Measurements from ENCODE around the gene MRPS11.
"Not testable (repeated sequence)": the region's sequence is repeated elsewhere in the genome, so short reads cannot be mapped to it uniquely, and the experiment has no call there.

MRPS11 gene

DNA sequence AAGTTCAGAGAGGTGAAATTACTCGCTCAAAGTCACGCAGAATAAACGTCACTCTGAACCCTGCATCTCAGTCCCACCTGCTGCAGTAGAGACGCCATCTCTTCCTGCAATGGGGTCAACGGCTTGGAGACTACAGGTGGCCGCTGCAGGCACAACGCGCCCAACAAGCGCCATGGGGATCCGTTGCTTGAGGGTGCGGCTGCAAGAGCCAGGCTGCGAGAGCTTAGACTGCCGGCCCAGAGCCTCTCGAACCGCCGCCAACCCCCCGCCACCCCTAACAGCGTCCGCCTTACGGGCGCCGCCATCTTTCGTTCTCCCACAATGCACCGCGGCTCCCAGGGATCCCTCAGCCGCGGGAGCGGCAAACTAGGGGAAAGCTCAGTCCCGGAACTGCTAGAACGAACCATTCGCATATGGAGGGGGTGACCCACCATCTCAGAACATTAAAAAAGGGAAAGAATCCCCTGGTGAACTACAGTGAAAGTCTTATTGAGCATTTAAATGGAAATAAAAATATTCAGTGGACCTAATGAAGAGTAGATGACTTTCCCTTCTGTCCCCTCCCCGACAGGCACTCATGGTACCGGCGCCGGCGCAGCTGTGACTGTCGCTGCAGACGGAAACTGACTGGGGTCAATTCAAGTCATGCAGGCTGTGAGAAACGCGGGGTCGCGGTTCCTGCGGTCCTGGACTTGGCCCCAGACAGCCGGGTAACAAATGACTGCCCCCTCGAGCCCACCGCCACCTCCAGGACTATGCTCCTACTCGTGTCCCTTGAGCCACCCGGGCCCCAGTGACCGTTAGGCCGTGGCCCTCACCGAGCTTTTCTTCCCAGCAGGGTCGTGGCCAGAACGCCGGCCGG is at the start of gene MRPS11, which contains the start of gene MRPL46:
Gene MRPS11 (plus strand): TSS at position 636 of the 862 bp plus-strand sequence. CDS start 10 bp downstream, at position 646.
Gene MRPL46 (minus strand): TSS at position 316 of the 862 bp plus-strand sequence. CDS start 11 bp downstream, at position 305.
- DNase-seq = peak; percentile 89

DNA sequence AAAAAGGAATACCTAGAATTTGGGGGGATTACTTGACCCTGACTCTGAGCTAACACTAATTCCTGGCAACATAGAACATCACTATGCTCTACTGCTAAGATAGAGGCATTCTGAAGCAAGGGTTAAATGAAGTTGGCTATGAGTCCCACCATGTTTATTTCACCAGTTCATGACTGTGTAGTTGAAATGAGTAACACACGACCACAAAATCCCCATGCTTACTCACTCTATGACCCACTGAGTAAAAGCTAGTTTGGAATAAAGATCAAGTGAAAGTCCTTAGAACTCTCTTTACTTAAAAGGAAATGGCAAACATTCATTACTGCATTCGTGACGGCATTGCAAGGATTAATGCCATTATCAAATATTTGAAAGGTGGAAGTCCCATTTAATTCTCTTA is 47.7 kb upstream of the MRPS11 start:
- no peak for DNase-seq

DNA sequence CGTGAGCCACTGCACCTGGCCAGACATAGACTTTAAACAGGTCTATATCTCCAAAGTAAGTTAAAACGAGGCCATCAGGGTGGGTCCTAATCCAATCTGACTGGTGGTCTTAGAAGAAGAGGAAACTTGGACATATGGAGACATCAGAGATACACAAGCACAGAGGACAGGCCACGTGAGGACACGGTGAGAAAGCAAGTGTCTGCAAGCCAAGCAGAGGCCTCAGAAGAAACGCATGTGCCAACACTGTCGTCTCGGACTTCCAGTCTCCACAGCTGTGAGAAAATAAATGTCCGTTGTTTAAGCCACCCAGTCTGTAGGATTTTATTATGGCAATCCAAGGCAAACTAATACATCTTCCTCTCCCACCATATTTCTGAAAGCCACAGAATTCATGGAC is 44.2 kb upstream of the MRPS11 start:
- no peak for DNase-seq

DNA sequence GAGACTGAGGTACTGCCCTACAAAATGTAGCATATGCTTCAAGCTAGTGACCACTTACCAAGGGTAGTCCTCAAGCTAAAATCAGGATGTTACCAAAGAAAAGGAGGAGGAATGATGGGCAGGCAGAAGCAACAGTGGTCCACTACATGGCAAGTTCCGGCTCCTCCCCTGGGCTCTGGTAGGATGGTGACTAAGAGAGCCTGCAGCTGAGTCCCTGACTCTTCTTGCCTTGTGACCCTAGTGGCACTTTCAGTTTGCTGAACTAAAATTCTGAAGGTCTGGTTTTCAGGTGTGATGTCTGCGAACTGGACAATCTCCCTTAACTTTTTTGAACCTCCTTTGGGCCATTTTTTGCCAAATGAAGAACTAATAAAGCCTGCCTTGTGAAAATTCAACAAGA is 41.2 kb upstream of the MRPS11 start:
- no peak for DNase-seq

DNA sequence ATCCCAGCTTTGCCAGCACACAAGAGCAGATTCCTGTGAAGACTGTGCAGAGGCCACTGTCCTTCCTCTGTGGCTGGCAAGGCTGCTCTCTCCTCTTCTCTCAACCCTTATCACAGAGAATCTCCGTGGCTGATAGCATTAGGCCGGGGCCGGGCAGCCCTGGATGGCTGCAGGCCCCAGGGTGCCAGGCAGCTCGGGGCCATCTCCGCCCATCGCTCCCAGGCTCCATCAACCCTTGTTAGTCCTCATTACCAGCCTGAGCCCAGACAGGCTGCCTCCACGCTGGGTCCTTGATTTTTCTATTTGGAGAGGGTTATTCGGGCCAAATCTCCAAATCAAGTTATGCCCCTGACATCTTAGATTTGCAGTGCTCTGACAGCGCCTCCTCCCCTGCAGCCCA is 39.5 kb upstream of the MRPS11 start:
- DNase-seq = no peak

DNA sequence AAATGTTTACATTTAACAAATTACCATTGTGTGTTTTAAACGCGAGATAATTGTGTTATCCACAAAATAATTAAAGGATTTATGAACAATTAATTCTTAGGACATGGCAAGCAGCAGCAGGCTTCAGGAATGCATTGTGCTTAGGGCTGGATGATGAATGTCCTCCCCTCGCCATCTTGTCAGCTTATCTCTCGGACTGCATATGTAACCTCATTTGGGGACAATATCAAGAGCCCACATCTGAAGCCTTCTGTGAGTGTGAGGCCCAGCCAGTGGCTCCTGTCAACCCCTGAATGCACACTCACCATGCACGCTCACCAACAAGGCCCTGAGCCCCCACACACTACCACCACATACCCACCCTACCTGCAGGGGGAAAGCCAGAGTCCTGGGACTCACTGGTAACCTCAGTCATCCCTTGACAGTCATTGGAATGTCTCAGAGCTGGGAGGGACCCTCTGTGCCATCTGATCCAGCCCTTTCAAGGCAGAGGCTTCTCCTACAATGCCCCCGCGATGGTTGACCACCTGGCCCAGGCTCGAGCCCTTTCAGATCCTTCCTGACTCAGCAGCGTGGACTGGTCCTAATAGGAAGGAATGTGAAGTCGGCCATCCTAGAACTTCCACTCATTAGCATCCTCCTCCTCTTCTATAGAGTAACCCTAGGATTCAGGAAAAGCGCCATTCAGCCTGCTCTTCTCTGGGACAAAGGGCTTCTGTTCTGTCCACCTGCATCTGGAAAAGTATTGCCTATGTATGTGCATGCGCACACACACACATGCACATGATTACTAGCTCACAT is 38.5 kb upstream of the MRPS11 start:
- no peak for DNase-seq

DNA sequence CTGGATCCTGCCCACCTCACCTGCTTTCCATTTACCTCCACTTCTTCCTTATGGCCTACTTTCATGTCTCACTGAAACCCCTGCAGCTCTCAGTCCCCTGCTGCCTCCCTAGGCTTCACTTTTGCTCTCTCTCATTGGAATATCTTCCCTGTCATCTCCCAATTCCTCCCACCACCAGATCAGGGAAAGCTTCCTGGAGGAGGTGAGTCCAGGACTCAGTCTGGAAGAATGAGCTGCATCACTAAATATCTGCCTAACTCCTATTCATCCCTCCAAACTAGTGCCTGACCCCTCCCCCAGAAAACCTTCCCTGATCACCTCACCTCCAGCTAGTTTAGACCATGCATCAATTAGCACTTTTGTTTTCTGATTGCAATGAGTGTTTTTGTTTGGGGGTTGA is 37.5 kb upstream of the MRPS11 start:
- no peak for DNase-seq

DNA sequence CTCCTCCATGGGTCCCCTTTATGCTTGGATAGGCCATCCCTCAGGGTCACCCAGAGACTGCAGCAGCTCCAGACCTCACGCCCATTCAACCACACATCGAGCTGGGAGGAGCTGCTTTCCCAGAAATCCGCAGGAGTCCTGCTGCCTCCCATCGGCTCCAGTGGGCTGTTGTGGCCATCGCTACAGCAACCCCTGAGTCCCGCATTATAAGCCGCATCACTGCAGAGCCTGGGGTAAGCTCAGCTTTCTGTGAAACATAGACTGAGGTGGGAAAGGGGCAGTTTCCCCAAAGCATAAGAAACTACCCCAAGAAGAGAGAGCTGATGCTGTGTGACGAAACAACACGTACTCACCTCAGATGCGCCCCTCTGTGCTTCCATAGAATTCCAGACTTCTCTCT is 36.1 kb upstream of the MRPS11 start:
- DNase-seq = no peak

DNA sequence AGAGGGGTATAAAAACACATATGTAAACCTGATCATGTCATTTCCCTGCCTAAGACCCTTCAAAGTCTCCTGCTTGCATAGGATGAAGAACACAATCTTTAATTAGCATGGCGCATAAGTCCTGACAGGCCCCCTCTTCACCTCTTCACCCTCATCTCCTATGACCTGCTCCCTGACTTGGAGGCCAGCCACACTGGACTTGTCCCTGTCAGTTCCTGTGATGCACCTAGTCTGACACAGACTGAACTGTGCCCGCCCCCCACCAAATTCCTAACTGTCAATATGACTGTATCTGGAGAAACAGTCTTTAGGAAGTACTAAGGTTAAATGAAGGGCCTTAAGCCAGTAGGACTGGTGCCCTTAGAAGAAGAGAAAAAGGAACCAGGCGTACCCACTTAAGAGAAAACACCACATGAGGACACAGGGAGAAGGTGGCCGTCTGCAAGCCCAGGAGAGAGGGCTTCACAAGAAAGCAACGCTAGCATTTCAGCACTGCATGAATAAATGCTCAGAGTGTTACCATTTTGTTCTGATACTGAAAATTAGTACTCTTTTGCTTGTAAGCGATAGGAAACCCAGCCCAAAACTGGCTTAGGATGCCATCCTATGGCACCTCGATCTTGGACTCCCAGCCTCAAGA is 34.3 kb upstream of the MRPS11 start:
- no peak for DNase-seq

DNA sequence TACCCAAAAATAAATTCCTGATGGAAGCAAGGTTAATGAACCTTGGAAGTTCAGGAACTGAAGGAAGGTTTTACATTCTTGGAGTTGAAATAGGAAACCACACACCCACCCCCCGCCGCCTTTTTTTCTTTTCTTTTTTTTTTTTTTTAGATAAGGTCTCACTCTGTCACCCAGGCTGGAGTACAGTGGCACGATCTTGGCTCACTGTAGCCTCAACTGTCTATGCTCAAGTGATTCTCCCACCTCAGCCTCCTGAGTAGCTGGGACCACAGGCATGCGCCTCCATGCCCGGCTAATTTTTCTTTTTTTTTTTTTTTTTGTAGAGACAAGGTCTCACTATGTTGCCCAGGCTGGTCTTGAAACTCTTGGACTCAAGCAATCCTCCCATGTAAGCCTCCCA is 33.4 kb upstream of the MRPS11 start:
- not testable (repeated sequence) for DNase-seq

DNA sequence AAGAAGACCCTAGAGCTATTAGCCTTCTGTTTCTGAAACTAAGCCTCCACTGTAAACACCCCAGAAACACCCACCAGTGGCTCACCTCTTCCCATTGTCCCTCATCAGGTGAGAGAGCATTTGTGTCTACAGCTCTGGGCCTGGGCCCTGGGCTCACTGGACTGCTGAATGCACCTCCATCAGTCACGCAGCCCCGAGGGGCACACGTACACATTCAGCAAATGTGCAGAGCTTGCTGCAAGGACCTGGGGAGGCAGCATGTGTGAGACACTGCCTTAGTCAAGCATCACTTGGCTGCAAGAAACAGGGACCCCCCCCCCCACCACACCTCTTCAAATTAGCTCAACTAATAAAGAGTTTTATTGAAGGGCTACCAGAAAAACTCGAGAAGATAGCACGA is 29.3 kb upstream of the MRPS11 start:
- no peak for DNase-seq

DNA sequence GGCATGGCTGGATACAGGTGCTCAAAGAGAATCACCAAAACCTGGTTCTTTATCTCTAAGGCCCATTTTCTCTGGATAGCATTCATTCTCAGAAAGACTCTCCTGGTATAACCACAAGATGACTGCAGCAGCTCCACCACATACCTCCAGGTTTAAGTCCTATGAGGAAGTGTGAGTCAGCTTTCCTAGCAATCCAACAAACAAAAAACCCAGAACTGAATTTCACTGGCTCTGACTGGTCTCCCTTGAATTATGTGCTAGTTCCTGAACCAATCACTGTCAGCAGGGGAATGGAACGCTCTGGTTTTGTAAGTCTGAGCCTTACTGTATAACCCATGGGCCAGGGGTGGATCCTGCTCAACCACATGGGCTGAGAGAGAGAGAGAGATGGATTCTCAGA is 27.5 kb upstream of the MRPS11 start:
- no peak for DNase-seq

DNA sequence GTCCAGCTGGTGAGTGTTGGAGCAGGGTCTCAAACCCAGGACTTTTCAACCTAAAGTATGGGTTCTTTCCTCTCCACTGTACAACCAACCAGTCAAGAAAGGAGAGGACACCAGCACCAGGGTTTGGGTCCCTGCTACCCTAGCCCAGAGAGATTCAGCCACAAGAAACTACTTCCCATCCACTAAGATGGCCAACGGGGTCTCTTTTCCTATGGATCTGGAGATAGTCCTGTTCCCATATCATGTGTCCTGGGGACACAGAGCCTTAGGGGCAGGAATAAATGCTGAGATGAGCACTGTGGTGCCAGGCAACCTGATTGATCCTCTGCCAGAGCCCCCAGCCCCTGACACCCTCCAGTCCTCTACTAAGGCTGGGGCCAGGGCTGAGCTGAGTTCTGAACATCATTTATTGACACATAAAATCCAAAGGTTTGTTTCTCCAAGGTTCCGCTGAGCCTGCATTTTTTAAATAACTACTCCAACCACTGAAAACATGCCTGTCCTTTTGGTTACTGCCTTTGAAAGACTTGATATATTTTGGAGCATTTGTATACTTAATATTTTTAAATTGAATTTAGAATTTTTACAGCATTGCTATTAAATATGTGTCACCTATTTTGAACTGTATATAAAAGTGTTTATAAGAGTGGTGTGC is 26.3 kb upstream of the MRPS11 start:
- no peak for DNase-seq

DNA sequence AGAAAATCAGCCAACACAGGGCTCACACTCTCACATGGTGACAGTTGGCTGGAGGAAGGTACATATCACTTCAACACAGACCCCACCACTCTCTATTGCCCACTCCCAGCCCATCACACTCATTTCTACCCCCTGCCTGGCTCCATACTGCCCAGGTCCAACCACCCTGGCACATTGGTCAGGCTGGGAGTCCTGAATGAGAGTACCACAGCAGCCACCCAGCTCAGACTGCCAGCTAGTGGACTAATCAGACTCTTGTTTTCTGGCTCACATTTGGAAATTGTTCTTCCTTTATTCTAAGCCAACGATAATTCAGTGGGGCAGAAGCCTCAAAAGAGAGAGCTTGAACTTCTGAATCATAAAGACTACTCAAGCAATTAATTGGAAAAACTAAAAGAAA is 20.3 kb upstream of the MRPS11 start:
- no peak for DNase-seq

DNA sequence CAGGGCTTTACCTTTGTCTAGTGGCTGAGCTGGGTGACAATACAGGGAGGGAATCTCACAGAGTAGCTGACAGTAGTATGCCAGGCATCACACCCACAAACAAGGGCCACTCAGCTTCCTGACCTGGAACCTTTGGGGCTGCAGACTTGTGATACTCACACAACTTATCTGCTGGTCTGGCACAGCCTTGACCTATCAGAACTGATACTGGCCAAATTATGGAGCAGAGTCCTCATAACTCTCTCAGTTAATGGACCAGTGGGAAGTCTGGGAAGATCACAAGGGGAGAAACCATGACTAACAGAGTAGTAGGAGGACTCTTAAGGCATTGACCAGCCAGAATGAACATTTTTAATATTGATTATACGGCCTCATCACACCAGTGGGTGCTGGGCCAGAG is 19.8 kb upstream of the MRPS11 start:
- no peak for DNase-seq

DNA sequence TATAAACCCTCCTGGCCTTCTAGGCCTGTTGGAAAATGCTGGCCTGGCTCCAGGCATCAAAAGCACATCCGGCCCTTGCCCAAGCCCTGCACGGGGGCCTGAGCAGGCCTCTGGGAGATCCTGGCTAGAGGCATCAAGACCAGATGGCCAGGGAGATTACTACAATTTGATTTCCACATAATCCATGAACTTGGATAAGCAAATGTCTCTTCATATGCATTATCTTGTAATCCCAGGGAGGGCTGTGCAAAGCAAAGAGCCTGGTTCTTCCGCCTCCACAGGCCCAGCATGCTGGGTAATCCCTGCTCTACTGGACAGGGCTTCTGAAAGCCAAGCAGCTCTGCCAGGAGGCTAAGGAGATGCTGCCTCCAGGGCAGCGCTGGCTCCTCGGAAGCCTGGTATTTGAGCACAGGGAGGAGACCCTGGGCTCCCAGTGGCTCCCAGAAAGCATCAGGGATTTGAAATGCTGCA is 18.5 kb upstream of the MRPS11 start:
- no peak for DNase-seq

DNA sequence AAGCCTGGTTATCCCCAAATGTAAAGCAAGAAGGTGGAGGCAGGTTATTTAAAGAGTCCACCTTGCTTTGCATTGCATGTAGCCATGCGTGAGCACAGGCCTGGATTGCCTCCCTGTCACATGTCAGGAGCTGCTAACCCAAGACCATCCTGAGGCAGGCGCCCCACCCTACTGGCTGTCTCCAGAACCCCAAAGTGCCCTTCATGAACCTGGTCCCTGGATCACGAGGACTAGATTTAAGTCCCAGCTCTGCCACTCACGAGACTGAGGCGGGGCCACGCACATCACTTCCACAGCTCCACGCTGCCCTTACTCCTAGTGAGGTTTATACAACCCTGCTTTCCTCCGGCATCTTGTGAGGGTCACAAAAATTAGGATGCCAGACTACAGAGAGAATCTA is 17.9 kb upstream of the MRPS11 start:
- no peak for DNase-seq

DNA sequence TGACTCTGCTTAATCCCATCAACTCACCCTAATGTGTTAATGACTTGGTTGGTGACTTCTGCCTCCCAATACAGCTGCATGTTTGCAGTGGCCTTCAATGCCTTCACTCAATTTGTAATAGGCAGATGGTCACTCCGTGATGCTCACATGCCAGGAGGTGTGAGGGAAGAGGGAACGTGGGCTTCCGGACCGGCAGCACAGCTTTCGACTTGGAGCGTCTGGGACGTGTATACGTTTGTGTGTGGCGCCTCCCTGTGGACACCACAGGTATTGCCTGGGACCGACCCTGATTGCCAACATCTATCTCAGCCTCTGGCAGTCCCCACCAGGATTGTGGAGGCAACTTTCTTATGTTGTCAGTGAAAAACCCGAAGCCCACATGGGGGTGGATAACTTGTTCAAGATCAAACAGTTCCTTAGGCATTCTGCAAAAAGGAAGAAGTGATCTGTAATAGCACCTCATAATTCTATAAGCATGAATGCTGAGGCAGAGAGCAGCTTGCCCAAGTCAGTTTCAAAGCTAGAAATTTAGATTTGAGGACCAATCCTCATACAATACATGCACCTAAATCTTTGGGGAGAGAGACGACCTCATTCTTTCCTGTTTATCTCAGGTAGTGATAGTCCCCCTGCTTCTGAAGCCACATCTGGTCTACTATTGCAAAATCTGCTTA is 17.2 kb upstream of the MRPS11 start:
- no peak for DNase-seq

DNA sequence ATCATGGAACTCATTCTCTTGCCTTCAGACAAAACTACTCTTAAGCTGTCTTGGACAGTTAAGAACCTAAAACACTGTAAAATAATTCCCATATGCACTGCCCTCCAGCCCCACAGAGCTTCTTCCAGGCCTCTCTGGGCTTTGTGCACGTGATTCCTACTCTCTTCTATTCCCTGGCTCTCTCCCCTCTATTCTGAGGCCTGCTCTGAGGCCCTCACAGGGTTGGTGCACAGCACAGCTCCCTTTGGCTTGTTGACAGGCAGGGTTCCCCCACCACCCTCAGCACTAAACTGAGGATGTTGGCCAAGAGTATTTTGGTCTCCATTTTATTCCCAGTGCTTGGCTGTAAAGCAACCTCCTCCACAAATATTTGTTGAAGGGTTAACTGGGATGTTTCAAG is 13.9 kb upstream of the MRPS11 start:
- DNase-seq = no peak

DNA sequence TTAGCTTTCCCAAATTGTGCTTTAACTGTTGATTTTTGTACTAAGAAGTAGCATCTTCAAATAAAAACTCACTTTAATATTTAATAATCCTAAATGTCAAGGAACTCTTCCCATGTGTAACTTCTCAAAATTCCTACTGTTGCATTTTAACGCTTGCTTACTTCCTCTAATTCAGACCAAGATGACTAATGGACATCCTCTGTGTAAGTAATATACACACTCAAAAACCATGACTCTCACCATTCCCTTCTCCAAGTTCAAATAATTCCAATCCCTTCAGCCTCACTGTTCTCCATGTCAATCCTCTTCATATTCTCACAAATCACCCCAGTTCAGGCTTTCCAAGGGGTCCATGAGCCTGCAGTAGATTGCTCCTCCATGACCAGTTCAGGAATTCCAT is 13.3 kb upstream of the MRPS11 start:
- DNase-seq = no peak

DNA sequence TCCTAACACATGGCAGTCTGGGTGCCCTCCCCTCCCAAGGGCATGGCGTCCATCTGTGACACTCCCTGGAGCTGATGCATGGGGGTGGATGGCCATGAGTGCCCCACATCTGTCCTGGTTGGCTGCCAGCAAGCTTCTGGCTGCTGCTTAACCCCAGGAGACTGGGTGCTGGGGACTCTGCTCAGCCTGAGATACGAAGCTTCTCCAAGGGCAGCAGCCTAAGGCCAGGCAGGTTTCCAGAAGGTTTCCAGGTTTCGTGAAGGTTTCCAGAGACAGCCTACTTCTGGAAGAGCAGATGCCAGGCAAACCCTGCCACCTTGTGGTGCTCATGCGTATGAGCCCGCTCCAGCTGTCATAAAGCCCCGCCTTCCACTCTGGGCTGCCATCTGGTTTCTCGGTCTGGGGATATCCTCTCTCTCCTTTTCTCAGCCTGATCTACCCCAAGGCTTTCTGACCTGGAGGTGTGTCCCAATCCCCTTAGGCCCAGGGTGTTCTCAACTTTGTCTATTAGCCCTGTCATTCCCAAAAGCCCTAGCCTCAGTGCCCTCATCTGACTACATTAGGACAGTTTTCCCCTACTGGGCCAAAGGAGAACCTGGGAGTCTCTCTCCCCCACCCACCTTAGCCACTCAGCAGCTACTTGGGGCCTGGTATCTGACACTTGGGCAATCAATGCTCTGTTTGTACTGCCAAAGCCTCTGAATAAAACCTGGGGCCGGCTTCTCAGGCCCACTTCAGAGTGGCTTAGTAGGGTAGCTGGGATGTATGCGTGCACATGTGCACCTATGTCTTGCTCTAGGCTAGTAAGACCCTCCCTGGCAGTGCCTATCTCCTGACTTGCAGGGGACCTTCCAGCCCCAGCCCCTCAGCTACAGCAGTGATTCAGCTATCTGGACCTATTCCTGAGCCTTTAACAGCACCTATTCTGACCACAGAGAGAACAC is 12.4 kb upstream of the MRPS11 start:
- peak; percentile 2 for DNase-seq
